Amniotic stem cell (primary cell): ENCODE measurements around the gene AGPAT4.
A peak's percentile ranks its signal among the peaks of the same experiment; 100 is the strongest.
"Not testable (repeated sequence)": the region's sequence is repeated elsewhere in the genome, so short reads cannot be mapped to it uniquely, and the experiment has no call there.

Experiments
- DNase-seq: peaks from one replicate; lab custom pipeline; 2025; lab: John Stamatoyannopoulos, UW

Gene AGPAT4

DNA sequence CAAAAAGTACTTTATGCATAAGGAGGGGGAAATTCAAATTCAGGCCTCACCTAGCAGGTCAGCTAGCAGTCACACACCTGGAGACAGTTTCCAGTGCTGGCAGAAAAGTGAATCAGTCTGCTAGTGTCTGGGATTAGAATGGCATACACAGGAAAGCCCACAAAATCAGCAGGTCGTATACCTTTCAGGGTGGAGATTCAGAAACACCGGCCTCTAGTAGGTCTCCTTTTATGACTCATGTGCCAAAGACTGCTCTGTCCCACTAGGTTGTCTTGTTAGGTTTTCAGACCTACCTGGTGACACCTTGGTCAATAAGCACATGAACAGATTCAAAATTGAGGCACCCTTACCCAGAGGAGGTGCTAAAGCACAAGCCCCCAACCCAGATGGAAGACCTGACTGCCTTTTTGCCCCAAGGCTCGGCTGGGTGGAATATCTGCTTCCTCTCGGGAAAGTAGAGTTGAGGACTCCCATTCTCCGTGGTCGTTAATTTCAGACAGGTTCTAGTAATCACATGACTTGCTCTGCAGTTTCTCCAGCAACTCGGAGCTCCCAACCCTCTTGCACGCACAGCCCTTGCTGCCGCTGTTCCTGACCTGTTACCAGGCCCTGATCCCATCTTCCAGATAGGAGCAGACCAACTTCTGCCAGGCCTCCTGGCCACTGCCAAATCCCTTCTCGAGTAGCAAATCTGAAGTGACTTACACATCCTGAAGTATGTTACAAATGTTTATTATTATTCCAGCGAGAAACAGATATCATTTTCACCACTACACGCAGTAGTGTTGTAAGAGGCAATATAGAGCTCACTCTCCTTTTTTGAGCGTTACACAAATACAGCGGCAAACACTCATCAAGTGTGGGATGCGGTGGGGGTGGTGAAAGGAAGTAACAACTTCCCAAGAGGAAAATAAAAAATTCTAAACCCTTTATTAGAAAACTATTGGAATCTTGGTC lies 46.6 kb downstream of the AGPAT4 start:
- no peak for DNase-seq

DNA sequence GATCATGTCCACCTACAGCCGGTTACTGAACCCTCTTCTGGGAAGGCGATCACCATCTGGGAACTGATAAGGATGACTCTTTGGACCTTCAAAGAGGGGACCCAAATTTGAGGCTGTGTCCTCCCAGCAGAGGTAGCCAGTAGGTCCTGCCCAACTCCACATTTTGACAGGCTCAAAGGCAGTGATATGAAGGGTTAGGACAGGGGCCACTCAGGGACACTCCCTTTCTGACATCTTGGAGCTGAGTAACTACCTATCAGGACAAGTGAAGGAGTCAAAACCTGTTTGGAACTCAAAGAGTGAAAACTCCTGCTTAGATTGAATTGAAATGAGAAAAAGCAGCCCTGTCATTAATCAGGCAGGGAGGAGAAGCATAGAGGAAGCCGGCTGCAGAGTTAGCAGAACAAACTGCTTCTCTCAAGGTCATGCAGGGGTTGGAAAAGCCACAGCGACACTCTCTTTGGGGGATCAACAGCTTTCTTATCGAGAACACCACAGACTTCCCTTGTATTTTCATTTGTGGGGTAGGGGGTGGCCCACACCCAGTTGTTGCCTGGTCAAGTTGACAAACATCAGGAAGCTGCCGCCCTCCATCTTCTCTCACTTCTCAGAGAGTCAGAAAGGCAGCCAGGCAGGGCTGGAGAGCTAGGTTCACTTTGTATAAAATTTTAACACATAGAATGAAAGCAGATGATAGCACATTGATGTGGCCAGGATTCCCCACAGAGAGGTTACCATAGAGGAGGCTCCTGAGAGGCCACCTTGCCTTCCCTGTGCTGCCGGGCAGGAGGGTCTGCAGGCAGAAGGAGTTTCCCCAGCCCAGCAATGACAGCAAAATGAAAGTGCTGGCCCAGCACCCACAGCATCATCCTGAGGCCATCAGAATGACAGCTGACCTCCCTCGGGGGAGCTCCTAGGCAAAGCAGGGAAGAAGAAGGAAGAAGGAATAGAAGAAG lies 47.6 kb downstream of the AGPAT4 start:
- no peak for DNase-seq

DNA sequence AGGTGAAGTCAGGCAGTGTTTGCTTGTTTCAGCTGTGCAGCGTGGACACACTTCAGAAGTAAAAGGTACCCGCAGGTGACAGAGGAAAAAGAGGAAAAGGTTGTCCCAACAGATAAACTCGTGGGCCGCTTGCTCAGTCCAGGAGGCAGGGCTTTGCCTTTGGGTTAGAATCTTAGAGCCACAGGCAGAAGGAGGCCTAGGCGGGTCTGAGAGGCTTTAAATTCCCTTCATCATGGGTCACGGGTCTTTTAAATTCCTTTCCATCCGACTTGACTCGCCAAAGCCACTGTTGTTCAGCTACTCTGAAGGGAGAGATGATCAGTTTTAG lies 48.2 kb downstream of the AGPAT4 start:
- no peak for DNase-seq

DNA sequence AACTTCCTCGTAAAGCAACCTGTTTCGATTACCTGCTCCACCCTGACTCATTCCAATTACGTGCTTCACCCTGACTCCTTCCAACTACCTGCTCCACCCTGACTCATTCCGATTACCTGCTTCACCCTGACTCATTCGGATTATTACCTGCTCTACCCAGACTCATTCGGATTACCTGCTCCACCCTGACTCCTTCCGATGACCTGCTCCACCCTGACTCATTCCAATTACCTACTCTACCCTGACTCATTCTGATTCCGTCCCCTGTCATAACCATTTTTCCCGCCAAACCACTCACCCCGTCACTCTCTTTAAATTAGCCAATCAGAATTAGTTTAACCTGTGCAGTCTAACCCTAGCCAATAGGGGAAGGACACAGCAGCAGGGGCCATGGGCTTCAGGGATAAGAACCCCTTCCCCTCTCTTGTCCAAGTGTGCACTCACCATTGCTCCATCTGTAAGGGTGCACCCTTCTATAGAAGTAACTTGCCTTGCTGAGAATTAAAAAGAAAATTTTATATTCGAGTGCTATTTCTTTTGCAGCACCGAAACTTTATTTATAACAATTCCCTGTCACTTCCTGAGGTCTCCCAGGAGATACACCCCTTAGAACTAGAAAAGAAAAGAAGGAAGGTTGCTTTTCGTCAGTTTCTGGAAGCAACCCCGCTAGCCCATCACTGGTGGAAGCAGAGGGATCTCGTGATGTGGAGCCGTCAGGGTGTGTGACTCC lies 48.7 kb downstream of the AGPAT4 start:
- not testable (repeated sequence) for DNase-seq

DNA sequence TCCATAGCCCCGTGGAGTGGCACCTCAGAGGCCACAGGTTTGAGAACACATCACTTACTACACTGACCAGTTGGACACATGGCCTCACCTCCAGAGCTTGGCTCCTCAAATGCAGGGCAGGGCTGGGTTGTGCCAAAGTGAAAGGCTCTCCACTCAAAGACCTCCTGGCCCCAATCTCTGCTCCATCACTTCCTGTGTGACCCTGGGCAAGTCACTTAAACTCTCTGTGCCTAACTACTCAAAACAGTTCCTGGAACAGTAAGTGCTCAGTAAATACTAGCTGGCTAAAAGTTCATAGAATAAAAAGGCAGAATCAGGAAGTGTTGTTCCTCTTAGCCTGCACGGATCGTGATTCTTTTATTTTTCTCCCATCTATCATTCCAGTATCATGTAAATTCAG lies 50.2 kb downstream of the AGPAT4 start:
- no peak for DNase-seq

DNA sequence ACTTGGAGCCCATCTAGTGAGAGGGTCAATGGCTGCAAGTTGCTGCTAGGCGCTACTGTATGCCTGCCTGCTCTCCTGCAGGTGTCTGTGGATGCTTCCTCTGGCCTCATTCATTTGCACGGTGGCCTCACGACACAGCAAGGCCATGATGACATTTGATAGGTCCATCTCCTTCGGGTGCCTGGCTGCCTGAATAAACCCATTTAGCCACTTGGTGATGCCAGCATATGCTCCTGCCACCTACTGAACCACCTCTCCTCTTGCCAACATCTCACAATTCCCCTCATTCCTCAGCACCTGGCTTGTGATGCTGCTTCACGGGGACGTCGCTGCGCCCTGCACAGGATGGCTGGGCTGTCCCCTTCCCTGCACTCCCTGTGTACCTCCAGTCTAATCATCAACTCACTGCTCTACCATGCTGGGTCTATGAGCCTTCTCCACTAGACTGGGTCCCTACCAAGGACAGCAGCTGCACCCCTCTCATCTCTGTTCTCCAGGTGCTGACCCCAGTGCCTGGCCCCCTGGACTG lies 51.1 kb downstream of the AGPAT4 start:
- no peak for DNase-seq

DNA sequence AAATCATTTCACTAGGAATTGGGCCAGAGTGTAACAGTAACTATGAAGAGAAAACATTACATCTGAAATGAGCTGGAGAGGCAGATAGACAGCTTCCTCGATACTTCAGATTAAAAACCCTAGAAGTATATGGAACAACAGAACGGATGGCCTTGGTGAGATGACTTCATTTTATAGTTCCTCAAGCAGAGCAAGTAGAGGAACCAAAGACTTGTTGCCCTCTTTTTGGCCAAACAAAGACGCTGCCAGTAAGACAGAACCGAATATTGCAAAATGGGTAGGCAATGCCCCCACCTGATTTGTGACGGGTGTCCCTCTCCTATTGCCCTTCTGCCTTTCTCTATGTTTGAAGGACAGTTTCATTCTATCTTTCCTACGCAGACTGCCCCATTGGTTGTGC lies 53.5 kb downstream of the AGPAT4 start:
- no peak for DNase-seq

DNA sequence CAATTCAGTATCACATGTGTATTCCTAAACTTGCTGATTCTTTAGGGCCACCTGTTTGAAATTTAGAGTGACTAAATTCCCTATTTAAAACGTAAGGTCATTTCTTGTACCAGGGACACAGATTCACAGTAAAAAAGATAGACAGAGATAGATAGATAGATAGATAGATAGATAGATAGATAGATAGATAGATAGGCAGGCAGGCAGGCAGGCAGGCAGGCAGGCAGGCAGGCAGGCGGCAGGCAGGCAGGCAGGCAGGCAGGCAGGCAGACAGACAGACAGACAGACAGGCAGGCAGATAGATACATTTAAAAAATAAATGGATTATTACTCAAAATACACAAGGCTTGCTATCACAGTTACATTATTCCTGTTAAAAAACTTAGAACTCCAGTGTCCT lies 54.2 kb downstream of the AGPAT4 start:
- no peak for DNase-seq

DNA sequence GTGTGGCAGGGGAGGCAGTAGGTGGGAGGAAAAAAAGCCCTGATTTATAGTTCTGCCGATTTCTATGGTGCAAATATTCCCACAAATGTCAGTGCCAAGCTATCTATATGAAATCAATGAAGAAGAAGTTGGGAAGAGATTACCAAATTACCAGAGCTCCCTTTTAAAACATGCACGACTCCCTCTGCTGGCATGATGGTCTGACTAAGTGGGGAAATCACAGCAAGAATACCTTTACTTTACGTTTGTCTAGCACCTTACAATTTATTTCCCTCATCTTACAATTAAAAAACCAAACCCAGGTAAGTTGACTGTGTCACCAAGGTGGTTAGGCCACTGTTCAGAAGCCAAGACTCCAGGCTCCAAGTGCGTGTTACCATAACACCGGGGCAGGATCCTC lies 55.6 kb downstream of the AGPAT4 start:
- DNase-seq = no peak

DNA sequence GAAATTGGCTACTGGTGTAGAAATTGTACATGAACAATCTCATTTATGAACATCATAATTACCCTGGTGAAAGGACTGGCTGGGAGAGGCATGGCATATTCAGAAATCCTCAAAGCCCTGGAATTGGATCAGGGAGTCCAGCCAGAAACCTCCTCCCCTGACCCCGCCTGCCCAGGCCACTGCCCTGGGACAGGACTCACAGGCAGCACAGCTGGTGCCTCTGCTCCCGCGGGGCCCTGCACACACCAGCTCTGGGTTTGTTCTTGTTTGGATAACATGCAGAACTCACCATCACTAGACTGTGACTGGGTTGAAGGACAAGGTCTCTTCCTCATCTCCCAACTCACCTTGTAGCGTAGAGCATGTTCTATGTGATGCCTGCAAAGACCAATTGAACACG lies 56.2 kb downstream of the AGPAT4 start:
- DNase-seq = no peak

DNA sequence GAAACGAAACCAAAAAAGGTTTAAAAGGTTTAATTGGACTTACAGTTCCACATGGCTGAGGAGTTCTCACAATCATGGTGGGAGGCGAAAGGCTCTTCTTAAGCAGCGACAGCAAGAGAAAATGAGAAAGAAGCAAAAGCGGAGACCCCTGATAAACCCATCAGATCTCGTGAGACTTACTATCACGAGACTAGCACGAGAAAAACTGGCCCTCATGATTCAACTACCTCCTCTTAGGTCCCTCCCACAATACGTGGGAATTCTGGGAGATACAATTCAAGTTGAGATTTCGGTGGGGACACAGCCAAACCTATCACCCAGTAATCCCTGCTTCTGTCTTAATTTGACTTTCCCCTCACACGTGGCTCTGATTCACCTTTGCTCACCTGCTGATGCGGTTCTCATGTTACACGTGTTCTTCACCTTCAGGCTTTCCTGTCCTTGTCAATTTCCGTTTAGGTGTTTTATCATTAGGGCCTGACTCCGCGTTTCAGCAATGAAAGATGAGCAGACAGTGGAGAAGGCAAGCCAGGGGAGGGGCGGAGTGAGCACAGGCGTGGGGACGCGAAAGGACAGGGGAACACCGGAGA lies 57.1 kb downstream of the AGPAT4 start:
- no peak for DNase-seq

DNA sequence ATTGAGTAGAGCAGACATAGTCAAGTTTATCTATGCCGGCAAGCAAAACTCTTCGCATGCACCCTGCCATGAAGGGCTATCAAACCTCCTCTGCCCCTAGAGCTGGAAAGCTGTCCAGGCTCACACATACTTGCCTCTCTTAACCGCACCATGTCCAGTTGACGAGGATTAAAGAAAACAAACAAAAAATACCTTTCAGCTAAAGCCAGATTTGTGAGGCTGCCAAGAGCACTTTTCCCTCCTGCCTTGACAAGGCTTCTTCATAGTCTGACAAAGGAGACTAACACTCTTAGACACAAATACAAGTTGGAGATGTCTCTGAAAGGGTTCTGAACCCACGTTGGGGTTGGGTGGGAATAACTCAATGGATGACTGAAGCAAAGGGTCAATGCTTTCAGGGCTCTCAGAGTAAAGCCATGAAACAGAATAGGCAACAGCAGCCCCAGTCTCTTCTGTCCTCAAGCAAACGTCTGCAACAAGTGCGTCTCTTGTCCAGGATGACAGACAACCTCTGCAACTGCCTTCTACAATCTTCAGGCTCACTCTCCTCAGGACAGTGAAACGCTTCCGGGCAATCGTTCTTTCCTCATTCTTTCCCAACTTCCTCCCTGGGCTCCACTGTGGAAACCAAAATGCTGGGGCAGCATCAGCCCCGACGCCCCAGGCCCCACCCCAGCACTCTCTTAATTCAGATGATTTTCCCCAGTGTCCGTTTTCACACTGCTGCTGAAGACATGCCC lies 57.8 kb downstream of the AGPAT4 start:
- no peak for DNase-seq

DNA sequence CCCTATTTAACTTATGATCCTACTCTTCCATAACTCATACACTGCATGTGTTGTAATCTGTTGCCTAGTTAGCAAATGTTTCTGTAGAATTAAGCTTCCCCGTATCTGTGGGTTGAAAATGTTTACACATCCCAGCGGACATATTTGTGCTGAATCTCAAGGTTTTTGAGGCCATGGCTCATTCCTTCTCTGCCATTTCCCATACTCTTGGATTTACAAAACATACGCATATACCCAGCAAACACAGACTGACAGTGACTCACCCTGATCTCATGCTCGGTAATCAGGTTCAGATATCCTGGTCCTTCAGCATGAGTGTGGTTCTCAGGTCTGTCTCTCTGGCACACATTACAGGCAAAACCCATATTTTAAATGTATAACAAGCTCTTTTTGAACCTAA lies 58.7 kb downstream of the AGPAT4 start:
- DNase-seq = peak; percentile 69

DNA sequence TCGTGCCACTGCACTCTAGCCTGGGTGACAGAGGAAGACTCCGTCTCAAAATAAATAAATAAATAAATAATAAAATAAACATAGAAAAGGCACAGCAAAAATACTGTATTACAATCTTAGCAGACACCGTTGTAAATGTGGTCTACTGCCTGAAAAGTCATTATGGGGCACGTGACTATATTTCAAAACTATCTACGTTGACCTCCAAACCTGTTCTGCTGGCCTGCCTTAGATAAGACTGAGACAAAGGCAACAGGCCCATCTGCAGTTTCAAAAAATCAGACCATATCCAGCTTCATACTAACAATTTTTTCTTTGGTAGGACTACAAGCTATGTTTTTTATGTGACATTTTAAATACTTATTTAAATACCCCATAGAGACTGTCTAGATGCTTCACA lies 59.1 kb downstream of the AGPAT4 start:
- no peak for DNase-seq

DNA sequence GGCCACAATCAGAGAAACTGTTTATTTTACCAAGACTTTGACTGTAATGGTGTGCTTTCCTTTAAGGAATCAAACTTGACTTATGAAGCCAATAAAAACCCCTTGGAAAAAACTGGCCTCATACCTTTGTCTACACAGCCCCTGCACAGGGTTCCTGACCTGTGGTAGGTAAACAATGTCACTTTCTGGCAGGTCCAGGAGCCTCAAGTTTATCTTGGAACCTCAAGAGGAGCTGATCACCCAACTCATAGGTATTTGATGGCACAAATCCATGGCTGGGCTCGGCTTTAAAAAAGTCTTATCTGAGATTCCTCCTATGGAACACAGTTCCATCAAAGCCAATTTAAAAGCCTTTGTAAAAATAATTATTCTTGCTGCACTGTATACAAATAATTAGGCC lies 61.0 kb downstream of the AGPAT4 start:
- no peak for DNase-seq

DNA sequence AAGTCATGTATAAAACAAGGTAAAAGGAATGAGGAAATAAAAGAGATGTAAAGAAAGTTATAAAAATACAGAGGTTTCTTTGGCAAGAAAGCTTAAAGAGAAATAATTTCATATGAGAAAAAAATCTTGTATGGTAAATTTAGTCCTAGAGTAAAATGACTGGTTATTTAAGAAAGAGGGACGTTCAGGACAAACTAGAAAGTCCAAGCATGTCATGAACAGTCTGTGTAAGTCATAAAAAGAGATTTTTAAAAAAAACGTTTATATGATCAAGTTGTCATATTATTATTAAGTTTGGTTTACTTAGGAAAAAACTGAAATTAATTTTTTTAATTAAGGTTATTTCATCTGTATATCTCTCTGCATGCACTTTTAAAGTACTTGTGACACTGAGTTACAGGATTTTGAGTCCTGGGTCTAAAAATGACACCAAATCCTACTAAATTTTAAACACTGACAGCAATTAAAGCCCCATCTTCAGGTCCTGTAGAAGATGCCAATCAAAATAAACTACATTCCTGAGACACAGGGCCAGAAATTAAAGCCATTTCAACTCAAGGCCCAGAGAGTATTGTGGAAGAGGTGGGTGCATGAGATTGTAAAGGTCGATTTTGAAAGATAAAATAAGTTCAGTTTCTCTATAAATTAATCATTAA lies 62.4 kb downstream of the AGPAT4 start:
- DNase-seq = no peak

DNA sequence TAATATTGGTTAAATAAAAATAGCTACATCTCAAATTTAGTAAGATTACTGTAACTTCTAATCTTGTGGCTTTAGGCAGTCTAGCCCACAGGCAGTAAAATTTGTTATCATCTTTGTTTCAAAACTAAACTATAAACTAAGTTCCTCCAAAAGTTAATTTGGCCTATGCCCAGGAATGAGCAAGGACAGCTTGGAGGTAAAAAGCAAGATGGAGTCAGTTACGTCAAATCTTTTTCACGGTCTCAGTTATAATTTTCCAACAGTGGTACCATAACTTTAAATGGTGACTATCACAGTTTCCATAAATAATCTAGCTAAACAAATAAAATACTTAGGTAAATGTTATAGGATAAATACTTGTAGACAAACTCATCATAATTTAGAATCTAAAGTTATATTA lies 63.0 kb downstream of the AGPAT4 start:
- no peak for DNase-seq

DNA sequence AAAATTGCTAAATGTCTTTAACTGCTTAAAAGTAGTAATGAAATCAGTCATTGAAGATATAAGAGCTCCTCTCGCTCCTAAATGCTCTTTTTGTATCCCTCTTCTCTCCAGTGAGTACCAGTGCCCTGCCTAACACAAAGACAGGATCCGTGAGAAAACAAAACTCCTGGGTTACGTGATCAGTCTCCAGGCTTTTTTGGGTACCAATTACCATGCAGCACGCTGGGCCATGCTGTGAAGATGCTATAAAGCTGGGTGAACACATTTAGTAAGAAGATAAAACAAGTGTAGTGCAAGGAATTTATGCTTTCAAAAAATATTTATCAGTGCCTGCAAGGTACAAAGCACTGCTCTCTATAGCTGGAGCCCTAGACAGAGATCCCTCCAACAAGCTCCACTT lies 66.7 kb downstream of the AGPAT4 start:
- DNase-seq = no peak

DNA sequence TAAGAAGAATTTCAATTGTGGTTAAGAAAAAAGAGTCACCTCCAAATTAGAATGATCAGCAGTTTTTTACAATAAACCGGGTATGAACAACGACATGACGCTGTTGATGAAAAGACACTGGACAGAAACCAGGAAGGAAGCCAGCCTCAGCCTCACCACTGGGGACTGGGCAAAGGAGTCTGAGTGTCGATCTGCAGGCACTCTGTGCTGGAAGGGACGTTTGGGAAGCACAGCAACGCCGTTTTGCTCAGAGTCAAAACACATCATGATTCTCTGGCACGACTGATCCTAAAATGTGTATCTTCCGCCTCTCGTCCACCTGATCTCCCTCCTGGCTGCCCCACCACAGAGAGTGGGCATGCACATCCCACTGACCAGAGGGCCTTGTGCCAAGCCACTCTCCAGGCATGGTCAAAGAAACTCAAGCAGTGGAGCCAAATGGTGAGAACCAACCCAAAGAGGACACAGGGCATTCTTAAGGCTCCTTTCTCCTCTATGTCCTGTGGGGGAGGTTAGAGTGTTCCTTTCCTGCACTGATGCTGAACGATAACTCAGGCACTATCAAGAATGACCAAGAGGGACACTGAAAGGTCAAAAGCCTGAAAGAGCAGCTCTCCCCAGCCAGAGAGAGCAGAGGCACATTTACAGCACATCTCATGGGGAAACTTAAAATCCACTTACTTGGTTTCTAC lies 68.8 kb downstream of the AGPAT4 start:
- DNase-seq = no peak
